IPS-NIHi11 (cell line): ENCODE measurements around the gene MUC12.

Experiments
- DNase-seq: peaks from one replicate; pipeline ENCODE4 v3.0.0; 2012; ENCODE audit warnings: mixed read lengths, low spot score

MUC12 gene

DNA sequence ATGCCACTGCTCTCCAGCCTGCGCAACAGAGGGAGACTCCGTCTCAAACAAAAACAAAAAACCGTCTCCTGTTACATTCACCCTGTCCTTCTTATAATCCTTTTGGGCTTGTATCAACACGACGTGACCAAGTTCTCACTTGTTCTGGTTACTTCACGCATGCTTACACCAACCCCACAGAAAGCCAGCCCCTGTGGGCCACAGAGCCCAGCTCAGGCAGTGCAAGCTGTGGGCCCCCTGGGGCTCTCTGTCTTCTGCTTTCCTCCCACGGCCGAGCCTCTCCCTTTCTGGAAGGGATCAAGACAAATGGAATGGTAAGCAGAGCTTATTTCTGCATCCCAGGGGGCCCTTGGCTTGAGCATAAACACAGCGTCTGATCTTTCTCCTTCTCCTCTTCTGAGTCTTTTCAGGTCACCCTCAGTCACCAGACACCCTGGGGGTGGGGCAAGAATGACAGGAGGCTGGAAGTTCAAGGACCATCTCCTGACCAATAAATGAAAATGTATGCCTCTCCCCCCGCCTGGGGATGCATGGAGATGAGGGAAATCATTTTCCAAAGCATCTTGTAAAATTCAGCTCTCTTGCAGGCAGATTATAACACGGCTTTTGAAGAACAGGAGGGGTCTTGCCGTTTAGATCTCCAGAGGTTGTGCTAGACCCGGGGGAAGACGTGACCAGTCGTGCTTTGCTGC, 96.9 kb downstream of the MUC12 start:
- no peak for DNase-seq

- DNase-seq = no peak
Measured at GRCh38 chr7:101066833-101067177, 97.4 kb downstream of the MUC12 start.

DNA sequence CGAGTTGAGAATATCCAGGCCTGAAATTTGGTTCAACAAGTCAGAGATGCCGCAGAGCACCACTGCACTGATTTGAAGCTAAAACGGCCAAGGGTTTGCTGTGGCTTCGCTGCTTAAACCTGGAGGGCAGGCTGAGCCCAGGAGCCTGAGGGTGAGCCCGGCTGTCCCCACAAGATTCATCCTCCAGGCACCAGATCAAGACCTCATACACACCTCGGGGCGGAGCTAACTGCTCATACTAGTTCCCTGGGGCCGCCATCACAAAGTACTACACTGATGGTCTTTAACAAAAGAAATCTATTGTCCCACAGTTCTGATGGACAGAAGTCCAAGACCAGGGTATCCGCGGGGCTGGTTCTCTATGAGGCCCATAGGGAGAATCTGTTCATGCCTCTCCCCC, 99.0 kb downstream of the MUC12 start:
- no peak for DNase-seq
